Mammary microvascular endothelial cell (primary cell): ENCODE results near the gene SRGAP3. TPM values are rescaled to one million over a fixed set of nuclear protein-coding genes. Genes with fewer than 3 reads are reported as not detected.

Experiments used
- total RNA-seq: library from RNA; depleted of rRNA; stranded (reverse); fragments of >200 nt; gene quantifications from 2 replicates; pipeline ENCODE4 v1.2.3, GENCODE V29; 2015

SRGAP3 gene
- 0.07 and 0.10 TPM in 2 replicates for total RNA-seq

GRCh38 chr3:9249273-9250192 is at the start of gene SRGAP3:
Gene SRGAP3 (minus strand): TSS chr3:9249646. CDS start chr3:9248951, 695 bp downstream.

GRCh38 chr3:8963137-8963853 is 286.2 kb downstream of the SRGAP3 start, which contains the start of gene RAD18:
Gene RAD18 (minus strand): TSS chr3:8963472. CDS start chr3:8963385, 87 bp downstream.

Other genes starting within 250 kb of the SRGAP3 start
- 13.9 and 33.5 TPM in 2 replicates for gene THUMPD3, start 113.4 kb upstream of the SRGAP3 start, total RNA-seq
- gene SETD5, start 148.0 kb upstream of the SRGAP3 start, total RNA-seq = 25.6 and 25.9 TPM in 2 replicates